Stimulated activated naive CD8-positive, alpha-beta T cell treated with anti-CD3 and anti-CD28 coated beads, Interleukin-15, Interleukin-2, amounts not matched to agents 100 U/mL and 50 U/mL, for 24 hours (primary cell): ENCODE measurements around the gene PID1.

Source experiments
- ATAC-seq: fragments of 150-1000 bp; cut with Tn5 transposase; one replicate; pipeline ENCODE4 v1.10.0; 2021
- DNase-seq: peaks from one replicate; pipeline ENCODE4 v3.0.0; 2021

Gene PID1

DNA sequence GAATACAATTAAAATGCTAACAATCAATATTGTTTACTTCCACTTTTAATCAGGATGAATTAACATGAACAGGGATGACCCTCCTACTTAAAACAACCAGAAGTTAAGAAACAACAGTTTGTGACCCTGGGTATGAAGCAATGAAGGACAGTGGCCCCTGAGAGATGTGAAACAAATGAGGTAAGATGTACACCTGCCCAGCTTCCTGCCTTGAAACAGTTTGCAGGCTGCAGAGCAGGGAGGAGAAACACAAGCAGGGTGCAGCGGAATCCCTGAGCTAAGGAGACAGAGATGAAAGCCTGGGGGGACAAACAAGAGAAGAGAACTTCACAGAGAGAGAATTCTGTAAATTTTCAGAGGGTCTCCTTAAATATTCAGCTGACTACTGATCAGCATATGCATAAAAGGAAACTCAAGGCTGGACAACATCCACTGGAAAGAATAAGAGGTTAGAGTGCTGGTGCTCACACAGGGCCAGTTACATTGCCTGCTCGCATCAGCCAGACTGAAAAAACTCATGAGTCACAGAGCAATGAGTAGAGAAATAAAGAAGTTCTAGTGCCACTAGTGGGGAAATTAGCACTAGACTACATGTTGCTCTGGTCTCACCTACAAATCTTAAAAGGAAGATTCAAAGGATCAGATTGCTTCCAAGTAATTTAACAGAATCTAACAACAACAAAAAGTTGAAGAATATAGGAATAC lies 106.4 kb downstream of the PID1 start:
- ATAC-seq = no peak
- no peak for DNase-seq

DNA sequence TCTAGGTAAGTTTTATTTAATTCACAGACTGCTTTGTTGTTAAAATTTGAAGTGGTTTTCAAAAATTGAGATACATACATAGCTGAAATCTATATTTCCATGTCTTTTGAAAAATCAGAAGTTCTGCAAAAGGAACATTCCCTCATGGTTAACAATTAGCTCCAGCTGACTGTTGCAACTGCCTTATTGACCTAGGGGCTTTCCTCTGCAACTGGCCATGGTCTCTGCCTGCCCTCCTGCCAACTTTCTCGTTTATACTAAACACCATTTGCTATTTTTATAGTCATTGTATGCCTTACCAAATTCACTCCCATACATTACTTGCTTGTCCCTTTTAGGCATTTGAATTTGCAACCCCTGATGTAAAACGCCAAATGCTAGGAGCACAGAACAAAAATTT lies 107.2 kb downstream of the PID1 start:
- no peak for ATAC-seq
- no peak for DNase-seq

DNA sequence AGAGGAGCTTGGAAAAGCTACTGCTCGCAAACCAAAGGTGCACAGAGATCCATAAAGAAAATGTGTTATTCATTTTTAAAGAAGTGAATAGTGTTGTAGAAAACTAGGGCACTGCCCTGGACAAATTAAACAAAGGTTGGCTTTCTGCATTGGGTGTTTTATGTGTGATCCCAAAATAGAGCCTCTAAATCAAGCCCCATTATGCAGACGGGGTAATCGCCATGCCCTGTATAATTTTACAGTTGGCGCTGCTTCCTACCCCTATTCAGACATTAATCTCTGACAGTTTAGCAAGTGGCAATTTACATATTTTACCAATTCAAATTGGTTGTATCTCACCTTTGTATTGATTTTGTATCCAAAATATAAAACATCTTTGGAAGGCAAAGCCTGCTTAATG lies 109.1 kb downstream of the PID1 start:
- DNase-seq (no peak), ATAC-seq (no peak)

DNA sequence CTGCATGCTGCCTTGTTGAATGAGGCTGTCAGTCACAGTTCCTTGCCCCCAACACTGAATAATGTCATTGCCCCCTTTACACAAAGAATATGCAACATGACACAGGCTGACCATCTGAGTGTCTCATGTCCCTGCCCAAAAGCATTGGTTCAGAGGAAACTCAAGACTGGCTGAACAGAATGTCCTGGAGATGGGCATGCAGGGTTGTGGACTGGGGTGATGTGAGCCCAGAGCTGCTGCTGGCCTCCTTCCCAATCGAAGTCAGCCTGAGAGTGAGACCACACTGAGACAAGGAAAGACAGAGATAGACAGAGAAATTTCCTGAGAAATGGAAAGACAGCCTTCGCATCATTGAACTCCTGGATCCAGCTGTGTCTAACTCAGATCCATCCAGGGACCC lies 110.1 kb downstream of the PID1 start:
- no peak for ATAC-seq
- no peak for DNase-seq

DNA sequence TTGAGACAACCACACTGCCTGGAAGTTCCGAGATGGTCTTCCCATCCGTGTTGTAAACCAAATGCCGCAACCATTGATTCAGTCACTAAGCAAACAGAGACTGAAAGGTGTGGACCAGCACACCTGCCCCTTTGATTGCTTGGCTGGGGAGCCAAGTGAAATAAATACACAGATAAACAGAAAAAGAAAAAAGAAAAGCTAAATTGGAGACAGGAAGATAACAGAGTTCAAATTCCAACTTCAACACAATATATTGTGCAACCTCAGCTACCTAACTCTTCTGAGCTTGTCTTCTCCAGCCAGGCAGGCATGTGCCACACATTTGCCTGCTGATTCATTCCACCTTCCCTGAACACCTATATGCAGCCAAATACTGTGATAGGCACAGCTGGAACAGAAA lies 110.9 kb downstream of the PID1 start:
- ATAC-seq = no peak

DNA sequence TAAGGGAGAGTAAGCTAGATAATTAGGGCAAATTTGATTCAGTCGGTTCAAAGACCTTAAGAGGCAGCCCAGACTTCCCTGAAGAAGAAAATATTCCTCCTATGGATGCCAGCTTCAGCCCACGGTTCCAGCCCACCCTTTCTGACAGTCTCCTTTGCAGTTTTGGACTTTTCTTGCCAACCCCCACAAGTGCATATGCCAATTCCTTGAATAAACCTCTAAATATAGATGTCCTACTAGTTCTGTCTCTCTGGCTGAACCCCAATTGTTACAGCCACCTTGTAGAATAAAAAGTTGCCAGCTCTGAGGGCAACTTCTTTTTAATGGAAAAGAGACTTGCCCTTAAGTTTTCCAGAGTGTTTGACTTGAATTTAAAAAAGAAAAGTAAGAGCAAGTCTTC lies 111.7 kb downstream of the PID1 start:
- no peak for ATAC-seq
- DNase-seq = no peak

More for the DNA sequence above, 110.9 kb downstream of the PID1 start:
- DNase-seq = no peak

DNA sequence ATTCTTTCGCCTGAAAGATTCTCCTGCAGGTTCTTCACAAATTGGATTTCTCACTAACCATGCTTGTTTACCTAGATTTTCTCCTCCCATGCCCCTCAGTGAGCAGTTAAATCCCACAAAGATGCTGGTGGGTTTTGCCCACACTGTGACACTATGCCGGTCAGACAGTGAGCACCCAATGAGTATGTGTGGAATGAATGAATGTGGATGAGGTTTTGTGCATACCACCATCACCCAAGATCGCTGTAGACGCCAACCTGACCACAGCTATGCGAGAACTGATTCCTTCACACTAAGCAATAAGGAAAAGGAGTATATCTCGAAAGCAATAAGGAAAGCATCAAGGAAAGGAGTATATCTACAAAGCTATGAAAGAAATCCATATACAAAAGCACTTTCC lies 116.7 kb downstream of the PID1 start:
- no peak for ATAC-seq
- no peak for DNase-seq

DNA sequence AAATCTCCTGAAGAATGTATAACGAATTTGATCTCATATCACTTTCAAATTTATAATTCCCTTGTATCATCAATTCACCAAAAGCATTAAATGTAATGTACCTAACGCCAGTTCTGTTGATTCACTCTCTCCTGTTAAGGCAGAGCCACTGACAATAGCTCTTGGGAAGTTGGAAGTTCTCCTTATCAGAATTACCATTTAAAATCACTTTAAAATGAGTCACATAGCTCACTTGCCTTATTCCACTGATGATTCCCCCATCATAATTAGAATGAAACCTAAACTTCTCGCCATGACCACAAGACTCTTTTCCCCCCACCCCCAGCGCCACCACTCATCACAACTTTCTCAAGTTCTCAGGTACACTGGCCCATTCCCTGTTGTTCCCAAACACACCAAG lies 117.1 kb downstream of the PID1 start:
- no peak for ATAC-seq
- DNase-seq = no peak

DNA sequence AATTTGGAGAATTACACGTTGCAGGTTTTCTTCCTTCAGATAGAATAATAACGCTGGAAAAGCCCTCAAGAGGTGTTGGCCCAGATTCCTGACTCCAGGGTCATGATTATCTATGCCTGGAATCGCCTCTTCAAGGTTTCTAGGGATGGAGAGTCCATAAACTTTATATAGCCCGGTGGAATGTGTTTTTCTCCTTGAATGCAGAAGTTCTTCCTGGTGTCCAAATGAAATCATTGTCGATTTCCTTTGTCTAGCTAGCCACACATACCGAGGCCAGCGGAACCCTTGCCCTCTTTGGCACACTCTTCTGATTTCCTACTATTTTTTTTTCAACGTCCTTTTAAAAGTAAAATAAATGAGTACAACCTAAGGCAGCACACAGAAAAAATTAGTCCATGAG lies 117.8 kb downstream of the PID1 start:
- ATAC-seq (no peak), DNase-seq (no peak)

DNA sequence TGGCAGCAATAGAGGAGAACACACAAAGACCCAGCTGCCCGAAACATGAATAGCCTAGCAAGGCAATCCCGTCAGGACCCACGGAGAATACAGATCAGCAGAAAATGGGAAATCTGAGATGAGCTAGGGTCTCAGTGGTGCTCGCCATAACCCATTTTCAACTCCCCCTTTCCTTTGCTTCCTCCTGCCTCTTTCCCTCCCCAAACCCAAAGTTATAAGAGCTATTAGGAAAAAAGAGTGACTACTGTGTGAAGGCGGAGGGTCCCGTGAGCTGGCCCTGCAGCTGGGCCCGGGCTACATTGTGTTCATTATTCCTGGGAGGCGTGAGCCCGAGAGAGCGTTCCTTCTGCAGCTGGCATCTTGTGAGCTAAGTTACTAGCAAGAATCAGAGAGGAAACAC lies 118.4 kb downstream of the PID1 start:
- no peak for ATAC-seq
- DNase-seq = no peak

DNA sequence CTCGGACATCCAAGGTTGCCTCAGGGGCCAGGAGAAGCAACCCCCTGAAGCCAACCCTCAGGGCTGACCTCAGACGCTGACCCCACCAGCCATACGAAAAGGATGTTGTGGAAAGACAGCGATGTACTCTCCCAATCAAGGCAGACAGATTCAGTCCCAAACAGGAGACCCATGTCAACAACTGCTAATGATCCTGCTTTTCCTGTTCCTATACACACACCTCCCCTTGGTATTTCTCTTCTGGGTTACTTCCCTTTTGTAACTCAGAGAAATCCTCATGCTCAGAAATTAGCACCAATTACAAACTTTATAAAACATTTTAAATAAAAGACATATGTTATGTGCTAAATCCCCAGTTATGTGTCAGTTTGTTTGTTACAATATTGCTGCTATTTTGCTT lies 120.8 kb downstream of the PID1 start:
- DNase-seq = no peak
- ATAC-seq = no peak

DNA sequence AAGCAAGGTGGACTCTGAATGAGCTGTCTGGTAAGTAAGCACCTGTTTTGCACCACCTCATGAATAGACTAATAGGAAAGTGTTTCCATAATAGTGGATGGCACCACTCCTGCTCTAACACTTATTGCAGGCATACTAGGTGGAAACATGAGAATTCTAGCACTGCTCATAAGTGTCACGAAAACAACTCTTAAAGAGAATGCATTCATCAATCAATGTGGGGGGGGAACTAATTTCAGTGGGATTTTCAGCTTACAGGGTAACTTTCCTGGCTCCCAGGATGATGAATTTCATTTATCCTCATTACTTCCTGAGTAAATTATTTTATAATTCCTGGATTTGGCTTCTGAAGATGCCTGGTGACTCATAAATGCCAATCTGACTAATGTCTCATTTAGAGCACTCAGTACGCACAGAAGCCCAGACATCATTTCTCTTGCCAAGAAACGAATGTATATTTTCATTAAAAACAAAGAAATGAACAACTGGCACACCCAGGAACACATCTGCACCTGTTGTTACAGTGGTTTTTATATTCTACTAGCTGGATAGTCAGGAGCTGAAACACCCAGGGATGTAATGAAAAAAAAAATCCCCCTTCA lies 129.6 kb downstream of the PID1 start:
- ATAC-seq (no peak), DNase-seq (no peak)

DNA sequence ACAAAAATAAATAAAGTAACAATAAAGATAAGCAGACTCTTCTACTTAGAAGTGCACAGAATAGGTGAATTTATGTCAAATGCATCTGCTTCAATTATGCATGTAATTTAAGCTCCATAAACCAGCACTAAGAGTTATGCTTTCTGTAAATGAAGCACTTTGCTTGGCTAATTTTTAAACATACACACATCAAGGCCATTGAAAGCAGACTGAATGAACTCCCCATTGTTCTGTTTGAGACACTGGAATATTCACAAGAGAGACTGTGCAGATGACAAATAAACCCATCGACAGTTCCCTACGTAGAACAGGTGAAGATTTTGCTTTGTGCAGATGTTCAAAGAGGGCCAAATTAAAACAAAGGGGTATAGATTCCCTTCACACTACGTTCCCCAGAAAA lies 133.4 kb downstream of the PID1 start:
- DNase-seq (no peak), ATAC-seq (no peak)

DNA sequence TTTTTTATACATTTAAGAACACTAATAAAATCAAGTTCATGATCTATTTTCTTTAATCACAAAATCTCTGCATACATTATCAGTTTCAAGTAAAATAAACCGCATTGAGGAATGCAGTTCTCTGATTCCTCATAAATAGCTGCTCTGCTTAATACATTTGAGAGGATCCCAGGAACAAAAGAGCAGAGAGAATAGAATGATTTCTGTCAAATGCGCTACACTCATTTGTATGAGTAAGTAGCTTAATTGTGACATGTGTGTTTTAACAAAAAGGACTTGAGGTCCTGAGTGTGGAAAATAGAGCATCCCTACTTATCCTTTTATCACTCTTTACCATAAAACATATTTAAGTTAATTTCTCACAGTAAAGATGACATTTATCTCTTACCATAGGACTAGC lies 134.0 kb downstream of the PID1 start:
- DNase-seq (no peak), ATAC-seq (no peak)

DNA sequence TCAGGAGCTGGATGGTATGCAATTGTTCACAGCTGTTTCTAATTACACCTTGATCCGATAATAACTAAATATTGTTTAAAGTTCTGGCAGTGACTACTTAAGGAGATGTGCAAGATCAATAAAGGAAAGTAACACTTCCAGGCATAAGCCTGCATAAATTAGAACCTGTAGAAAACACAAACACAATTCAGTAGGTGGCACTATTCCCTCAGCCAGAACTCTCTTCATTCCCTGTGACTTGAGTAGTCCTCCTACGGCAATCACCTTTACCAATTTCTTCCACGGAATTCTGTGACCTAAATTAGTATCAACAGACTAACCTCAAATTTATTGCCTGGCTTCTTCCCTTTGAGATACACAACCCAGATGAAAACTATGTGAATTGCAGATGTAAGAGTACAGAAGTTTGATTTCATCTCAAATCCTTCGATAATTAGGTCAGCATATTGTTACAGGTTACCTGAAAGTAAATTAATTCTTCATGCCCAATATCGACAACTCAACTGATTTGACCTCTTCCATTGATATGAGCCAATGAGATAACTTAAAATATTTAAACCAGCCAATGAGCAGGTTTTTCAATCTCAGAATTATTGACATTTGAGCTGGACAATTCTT lies 137.8 kb downstream of the PID1 start:
- ATAC-seq (no peak), DNase-seq (no peak)

DNA sequence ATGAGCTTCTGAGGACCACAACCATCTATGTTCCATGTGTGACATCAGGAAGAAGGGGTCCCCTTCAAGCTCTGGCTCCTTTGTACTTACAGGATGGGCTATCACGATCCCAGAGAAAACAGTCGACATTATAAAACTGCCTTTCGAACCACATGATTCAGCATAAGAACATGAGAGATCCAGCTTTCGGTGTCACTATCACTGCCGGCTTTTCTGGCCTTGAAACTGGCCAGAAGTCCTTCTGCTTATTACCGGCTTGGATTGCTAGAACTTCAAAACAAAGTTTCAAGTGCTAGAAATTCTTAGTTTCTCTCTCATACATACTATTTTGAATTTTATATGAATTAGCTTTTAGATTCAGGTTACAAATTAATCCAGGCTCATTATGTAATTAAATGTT lies 138.9 kb downstream of the PID1 start:
- DNase-seq (no peak), ATAC-seq (no peak)

DNA sequence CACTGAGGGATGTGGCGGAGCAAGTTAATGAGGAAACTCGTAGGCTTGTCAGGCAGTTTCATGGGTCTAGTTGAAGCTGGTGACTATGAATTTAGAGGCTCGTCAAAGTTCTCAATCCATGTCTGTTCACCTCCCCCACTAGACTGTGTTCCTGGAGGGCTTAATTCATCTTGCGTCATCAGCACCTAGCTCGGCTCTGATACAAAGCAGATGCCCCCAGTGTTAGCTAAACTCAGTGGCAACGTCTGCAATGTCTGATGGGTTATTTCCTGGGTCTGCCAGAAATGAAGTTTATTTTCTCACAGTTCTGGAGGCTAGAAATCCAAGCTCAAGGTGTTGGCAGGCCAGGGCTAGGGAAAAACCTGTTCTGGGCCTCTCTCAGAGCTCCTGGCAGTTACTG lies 140.6 kb downstream of the PID1 start:
- DNase-seq = no peak
- no peak for ATAC-seq

DNA sequence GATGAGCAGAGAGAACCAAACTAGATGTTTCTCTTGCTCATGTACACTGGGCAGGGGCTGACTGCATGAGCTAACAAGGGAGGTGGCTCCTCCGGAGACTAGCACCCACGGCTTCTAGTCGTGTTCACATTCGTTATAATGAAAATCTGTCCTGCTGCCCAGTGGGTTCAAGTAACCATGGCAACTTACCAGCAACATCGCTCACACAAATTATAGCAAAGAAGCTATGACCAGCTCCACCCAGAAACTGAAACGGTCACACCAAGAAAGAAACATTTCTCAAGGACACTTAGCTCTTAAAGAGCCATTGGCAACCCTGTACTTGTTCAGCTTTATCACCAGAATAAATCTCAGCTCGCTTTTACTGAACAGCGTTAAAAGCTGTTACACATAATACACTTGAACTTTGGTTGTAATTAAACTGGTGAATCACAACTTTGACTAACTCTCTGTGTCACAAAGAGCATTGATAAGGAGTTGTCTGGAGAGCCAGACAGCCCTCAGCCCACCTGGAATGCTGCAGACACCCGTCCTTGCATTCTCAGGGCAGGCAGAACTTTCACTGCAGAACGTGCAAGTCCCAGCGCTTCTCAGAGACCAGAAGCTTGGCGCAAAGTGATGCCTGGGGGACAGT lies 141.2 kb downstream of the PID1 start:
- DNase-seq = no peak
- ATAC-seq = no peak

DNA sequence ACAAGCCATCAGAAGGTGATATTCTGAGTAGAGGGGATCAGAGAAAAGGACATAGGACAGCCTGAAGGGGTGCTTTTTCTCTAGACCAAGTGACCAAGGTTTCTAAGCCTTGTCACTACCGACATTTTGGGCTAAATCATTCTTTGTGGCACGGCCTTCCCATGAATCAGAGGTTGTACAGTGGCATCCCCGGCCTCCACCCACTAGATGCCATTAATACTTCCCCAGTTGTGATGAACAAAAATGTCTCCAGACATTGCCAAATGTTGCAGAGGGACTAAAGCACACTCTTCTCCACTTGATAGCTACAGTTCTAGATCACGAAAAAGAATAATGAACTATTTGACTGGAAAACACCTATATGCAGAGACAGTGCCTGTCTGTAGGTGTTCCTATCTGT lies 143.6 kb downstream of the PID1 start:
- no peak for DNase-seq
- no peak for ATAC-seq

DNA sequence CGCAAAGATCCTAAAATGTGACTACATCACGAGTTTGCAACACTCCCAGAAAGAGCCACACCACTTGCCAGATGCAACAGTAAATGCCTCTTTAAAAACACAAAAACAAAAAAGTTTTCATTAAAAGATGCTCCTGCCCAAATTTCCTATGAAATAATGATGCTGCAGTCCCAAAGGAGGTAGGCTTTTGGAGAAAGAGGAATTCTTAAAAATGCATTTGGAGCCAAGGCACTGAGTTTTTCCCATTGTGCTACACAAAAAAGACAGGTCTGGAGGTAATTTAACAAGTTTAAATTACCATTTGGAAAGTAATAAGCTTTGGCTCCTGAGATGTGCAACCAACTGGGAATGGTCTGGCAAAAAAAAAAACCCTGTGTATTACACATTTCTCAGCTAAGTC lies 145.0 kb downstream of the PID1 start:
- ATAC-seq = no peak
- DNase-seq = no peak

DNA sequence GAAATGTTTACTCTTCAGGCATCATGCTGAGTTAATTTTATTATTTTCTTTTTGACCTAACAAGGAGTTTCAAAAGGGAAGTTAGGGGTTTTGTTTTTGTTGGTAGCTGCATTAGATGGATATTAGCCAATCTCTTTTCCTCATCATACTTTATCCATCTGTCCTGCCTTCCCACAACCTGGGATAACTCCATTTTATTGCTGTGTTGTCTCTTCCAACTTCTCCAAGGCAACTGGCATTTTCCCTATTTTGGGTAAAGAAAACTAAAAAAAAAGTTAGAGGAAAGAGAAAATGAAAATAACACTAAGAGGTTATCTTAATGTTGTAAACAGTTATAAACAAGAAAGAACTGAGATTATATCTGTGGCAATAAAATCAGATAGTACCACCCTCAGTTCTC lies 147.0 kb downstream of the PID1 start:
- DNase-seq (no peak), ATAC-seq (no peak)

DNA sequence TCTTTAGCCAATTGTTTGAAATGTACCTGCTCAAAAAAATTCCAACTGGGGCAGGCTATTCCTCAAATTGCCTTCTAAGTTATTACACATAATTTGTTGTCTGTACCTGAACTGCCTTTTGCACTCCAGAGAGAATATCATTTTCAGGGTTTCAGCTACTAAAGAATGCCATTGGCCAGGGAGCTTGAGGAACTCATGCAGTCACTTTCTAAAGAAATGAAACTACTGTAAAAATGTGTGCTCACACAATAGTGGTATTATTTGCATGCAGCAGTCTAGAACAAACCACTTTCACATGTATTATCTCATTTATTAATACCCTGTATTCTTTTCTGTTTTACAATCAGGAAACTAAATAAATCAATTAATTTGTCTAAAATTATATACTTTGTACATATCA lies 152.2 kb downstream of the PID1 start:
- DNase-seq (no peak), ATAC-seq (no peak)

DNA sequence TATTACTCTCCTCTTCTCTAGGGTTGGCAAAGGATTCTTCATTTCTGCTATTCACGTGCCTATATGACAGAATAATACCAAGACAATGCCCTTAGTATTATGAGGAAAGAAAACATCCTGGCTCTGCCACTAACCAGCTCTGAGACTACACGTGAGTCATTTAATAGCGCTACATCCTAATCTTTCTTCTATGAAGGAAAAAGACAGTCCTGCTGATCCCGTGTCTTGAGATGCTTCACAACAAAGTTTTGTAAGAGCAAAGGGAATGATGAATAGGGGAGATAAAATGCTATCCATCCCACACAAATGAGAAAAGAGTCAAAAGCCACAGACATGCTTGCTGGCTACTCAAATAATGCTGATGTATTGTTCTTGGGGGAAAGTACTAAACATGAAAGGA lies 152.8 kb downstream of the PID1 start:
- no peak for DNase-seq
- ATAC-seq = no peak

DNA sequence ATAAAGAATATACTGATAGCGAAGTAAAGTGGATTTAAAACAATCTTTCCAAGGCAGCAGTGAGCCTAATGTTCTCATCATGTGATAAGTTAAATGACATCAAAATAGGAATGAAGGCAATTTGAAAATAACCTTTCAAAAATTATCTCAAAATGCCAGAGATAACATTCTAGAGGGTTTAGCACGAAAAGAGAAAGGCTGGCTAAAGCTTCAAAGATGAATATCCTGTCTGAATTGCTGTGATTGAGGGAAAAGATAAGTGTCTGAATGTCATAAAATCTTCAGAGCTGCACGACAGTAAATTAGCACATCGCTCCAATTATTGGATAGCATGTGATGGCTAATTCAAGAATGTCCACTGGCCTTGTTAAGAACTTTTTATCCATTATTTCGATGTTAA lies 159.3 kb downstream of the PID1 start:
- DNase-seq = no peak
- no peak for ATAC-seq
